ENCODE data around the gene ZNF837. TPM values are rescaled to one million over a fixed set of nuclear protein-coding genes. Genes with fewer than 3 reads are reported as not detected.

Gene ZNF837
- total and polyA plus RNA-seq, 2 of the 13 experiments (the other 11 are each of a cell fraction or from before 2014, with no cell fraction given) = 0.29 to 1.3 TPM

- TF ChIP-seq TERF1 (CRISPR knock-in tag; IDR thresholded peaks at IDR 0.05) (no peak), ZNF800 (CRISPR knock-in tag; IDR thresholded peaks at IDR 0.05) (no peak), PITX1 (CRISPR knock-in tag; IDR thresholded peaks at IDR 0.05) (no peak), DMAP1 (CRISPR knock-in tag; IDR thresholded peaks at IDR 0.05) (0 out of 2 replicates have a peak, but pooled peaks have one; percentile 8), GFI1 (CRISPR knock-in tag; IDR thresholded peaks at IDR 0.05; ENCODE audit: borderline replicate concordance) (no peak), MXD3 (CRISPR knock-in tag; IDR thresholded peaks at IDR 0.05) (no peak), E2F1 (CRISPR knock-in tag; IDR thresholded peaks at IDR 0.05) (no peak), ZNF777 (CRISPR knock-in tag; IDR thresholded peaks at IDR 0.05) (0 out of 2 replicates have a peak, but pooled peaks have one; percentile 10), ZNF530 (CRISPR knock-in tag; IDR thresholded peaks at IDR 0.05; ENCODE audit: low read depth) (0 out of 2 replicates have a peak, but pooled peaks have one; percentile 49), TEF (CRISPR knock-in tag; IDR thresholded peaks at IDR 0.05) (no peak), MAFK (conservative IDR thresholded peaks at IDR 0.05 in 1 of 2, IDR thresholded peaks at IDR 0.05 in 1 of 2; ENCODE audit: low read length in 2 of 2) (no peak), ZNF740 (CRISPR knock-in tag; IDR thresholded peaks at IDR 0.05) (no peak), ZNF124 (CRISPR knock-in tag; IDR thresholded peaks at IDR 0.05) (no peak), ZNF589 (CRISPR knock-in tag; conservative IDR thresholded peaks at IDR 0.05) (no peak), MAX (IDR thresholded peaks at IDR 0.05) (peak; percentile 56), ZSCAN22 (CRISPR knock-in tag; IDR thresholded peaks at IDR 0.05) (no peak), ZNF383 (CRISPR knock-in tag; IDR thresholded peaks at IDR 0.05; ENCODE audit: borderline replicate concordance) (no peak), NCOR1 (IDR thresholded peaks at IDR 0.05; ENCODE audit: borderline replicate concordance, low read length) (no peak), ARID2 (CRISPR knock-in tag; IDR thresholded peaks at IDR 0.05; ENCODE audit: borderline replicate concordance) (0 out of 2 replicates have a peak, but pooled peaks have one; percentile 38), HOXA3 (CRISPR knock-in tag; IDR thresholded peaks at IDR 0.05) (peak; percentile 43; the same call in 1 of the 2 replicates), MED8 (CRISPR knock-in tag; IDR thresholded peaks at IDR 0.05; ENCODE audit: insufficient replicate concordance) (peak; percentile 20), ARNTL (CRISPR knock-in tag; IDR thresholded peaks at IDR 0.05) (no peak)
Measured at GRCh38 chr19:58353717-58354477, 26.9 kb downstream of the ZNF837 start (continued).
